Astrocyte (in vitro differentiated cells and primary cell): ENCODE results near the gene NAT9. TPM values are rescaled to one million over a fixed set of nuclear protein-coding genes. Genes with fewer than 3 reads are reported as not detected.

Source experiments
- DNase-seq: peaks from one replicate; pipeline ENCODE4 v3.0.0-alpha.2; 2010; ENCODE audit warnings: low read depth
- FAIRE-seq: peaks from 2 replicates; lab custom pipeline; 2011; peaks lifted over from hg19 to GRCh38; lab: Jason Lieb, UNC
- H2AFZ ChIP-seq: 2 replicates; pipeline ENCODE4 v1.6.0; 2012; ENCODE audit warnings: low read depth, low read length, inconsistent platforms
- H3K27ac ChIP-seq: 2 replicates; pipeline ENCODE4 v1.5.1; 2011; ENCODE audit warnings: low read depth, low read length, inconsistent platforms
- H3K27me3 ChIP-seq: 2 replicates; pipeline ENCODE4 v1.6.0; 2011; ENCODE audit warnings: low read length, inconsistent platforms; ENCODE audit not compliant: insufficient read depth
- H3K36me3 ChIP-seq: 2 replicates; pipeline ENCODE4 v1.5.1; 2011; ENCODE audit warnings: low read length, inconsistent platforms; ENCODE audit not compliant: insufficient read depth
- H3K4me1 ChIP-seq: 2 replicates; pipeline ENCODE4 v1.5.1; 2011; ENCODE audit warnings: low read length, inconsistent platforms; ENCODE audit not compliant: insufficient read depth
- H3K4me2 ChIP-seq: 2 replicates; pipeline ENCODE4 v1.6.0; 2012; ENCODE audit warnings: low read length, inconsistent platforms
- H3K4me3 ChIP-seq: 2 replicates; pipeline ENCODE4 v1.5.1; 2011; ENCODE audit warnings: low read depth, mild to moderate bottlenecking, low read length, inconsistent platforms; ENCODE audit not compliant: insufficient read depth
- H3K79me2 ChIP-seq: 2 replicates; pipeline ENCODE4 v1.6.0; 2012; ENCODE audit warnings: mild to moderate bottlenecking, low read length, inconsistent platforms; ENCODE audit not compliant: insufficient read depth
- H3K9ac ChIP-seq: 2 replicates; pipeline ENCODE4 v1.6.0; 2012; ENCODE audit warnings: mild to moderate bottlenecking, low read length, inconsistent platforms
- H3K9me3 ChIP-seq: 2 replicates; pipeline ENCODE4 v1.5.1; 2012; ENCODE audit warnings: low read depth, mild to moderate bottlenecking, low read length, inconsistent platforms; ENCODE audit not compliant: insufficient read depth
- H4K20me1 ChIP-seq: 2 replicates; pipeline ENCODE4 v1.6.0; 2012; ENCODE audit warnings: low read length, inconsistent platforms; ENCODE audit not compliant: insufficient read depth
- H3K27ac Mint-ChIP-seq: one replicate; pipeline ENCODE4 v1.8.0; 2021; ENCODE audit warnings: mild to moderate bottlenecking, mixed read lengths; ENCODE audit not compliant: unreplicated experiment
- H3K27me3 Mint-ChIP-seq: one replicate; pipeline ENCODE4 v1.8.0; 2021; ENCODE audit warnings: low read depth, mixed read lengths; ENCODE audit not compliant: unreplicated experiment
- H3K36me3 Mint-ChIP-seq: one replicate; pipeline ENCODE4 v1.8.0; 2021; ENCODE audit warnings: low read depth, mixed read lengths; ENCODE audit not compliant: unreplicated experiment
- H3K4me1 Mint-ChIP-seq: one replicate; pipeline ENCODE4 v1.8.0; 2021; ENCODE audit warnings: low read depth, mixed read lengths; ENCODE audit not compliant: unreplicated experiment
- H3K4me3 Mint-ChIP-seq: one replicate; pipeline ENCODE4 v1.8.0; 2021; ENCODE audit warnings: mild to moderate bottlenecking, moderate library complexity, mixed read lengths; ENCODE audit not compliant: unreplicated experiment
- H3K9me3 Mint-ChIP-seq: one replicate; pipeline ENCODE4 v1.8.0; 2021; ENCODE audit warnings: mild to moderate bottlenecking, mixed read lengths; ENCODE audit not compliant: unreplicated experiment
- EZH2 ChIP-seq: IDR thresholded peaks from 2 replicates; pipeline ENCODE4 v1.6.1; 2012; ENCODE audit warnings: mild to moderate bottlenecking, low read length, inconsistent platforms; ENCODE audit not compliant: insufficient read depth
- total RNA-seq: library from RNA; stranded (reverse); gene quantifications from 2 replicates; pipeline ENCODE4 v1.2.1, GENCODE V29; 2021
- TF ChIP-seq, protein P1 (sequence below): IDR thresholded peaks from 2 replicates; pipeline ENCODE4 v1.5.1; 2011; ENCODE audit warnings: low read depth, mild to moderate bottlenecking, inconsistent platforms, low read length, moderate library complexity; ENCODE audit not compliant: insufficient read depth

Gene NAT9
- total RNA-seq, 1 donor from 2014 or later, result 58.4 TPM

- Mint-ChIP-seq H3K36me3 (no peaks in the 10 kb centered on the region), H3K4me1 (peaks cover 26% of the 10 kb centered on the region), H3K4me3 (peak overlapping the region; percentile 27), H3K27me3 (no peaks in the 10 kb centered on the region), H3K27ac (no peak overlapping the region), H3K9me3 (no peaks in the 10 kb centered on the region)
- Histone ChIP-seq H3K4me1 (peaks cover 16% of the 10 kb centered on the region), H3K27ac (no peak overlapping the region), H3K4me2 (no peak overlapping the region), H3K36me3 (no peaks in the 10 kb centered on the region), H3K79me2 (peaks cover 2% of the 10 kb centered on the region), H4K20me1 (peaks cover 44% of the 10 kb centered on the region), H3K4me3 (no peak overlapping the region), H3K9me3 (no peaks in the 10 kb centered on the region), H3K9ac (no peak overlapping the region), H2AFZ (no peak overlapping the region), H3K27me3 (no peaks in the 10 kb centered on the region)
- DNase-seq (no peak), FAIRE-seq (no peak)
- no peak for TF ChIP-seq EZH2
These were observed 16.8 kb downstream of the NAT9 start for GRCh38 chr17:74759243-74759801.

DNA sequence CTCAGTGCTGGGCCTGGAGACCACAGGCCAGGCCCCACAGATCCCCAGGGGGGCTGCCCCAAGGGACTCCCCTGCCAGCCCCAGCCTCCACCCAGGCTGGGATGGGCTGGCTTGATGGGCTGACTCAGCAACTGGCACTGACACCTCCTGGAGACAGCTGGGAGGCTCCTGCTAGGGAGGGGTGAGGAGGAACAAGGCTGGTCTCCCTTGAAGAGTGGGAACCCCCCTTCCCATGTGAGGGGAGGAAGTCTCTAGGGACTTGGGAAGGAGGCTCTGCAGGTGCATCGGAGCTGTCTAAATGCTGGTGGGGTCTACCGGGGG, 17.3 kb downstream of the NAT9 start:
- H3K27ac Mint-ChIP-seq, result no peak overlapping the region
- Histone ChIP-seq H3K4me3 (no peak overlapping the region), H3K79me2 (peaks cover 2% of the 10 kb centered on the region), H2AFZ (no peak overlapping the region), H3K4me1 (peaks cover 16% of the 10 kb centered on the region), H3K4me2 (peak overlapping the region; percentile 18), H3K27me3 (no peaks in the 10 kb centered on the region), H3K27ac (no peak overlapping the region), H3K36me3 (no peaks in the 10 kb centered on the region), H3K9me3 (no peaks in the 10 kb centered on the region), H4K20me1 (peaks cover 44% of the 10 kb centered on the region), H3K9ac (no peak overlapping the region)
- peak overlapping the region; percentile 27 for H3K4me3 Mint-ChIP-seq
- TF ChIP-seq, protein P1, sequence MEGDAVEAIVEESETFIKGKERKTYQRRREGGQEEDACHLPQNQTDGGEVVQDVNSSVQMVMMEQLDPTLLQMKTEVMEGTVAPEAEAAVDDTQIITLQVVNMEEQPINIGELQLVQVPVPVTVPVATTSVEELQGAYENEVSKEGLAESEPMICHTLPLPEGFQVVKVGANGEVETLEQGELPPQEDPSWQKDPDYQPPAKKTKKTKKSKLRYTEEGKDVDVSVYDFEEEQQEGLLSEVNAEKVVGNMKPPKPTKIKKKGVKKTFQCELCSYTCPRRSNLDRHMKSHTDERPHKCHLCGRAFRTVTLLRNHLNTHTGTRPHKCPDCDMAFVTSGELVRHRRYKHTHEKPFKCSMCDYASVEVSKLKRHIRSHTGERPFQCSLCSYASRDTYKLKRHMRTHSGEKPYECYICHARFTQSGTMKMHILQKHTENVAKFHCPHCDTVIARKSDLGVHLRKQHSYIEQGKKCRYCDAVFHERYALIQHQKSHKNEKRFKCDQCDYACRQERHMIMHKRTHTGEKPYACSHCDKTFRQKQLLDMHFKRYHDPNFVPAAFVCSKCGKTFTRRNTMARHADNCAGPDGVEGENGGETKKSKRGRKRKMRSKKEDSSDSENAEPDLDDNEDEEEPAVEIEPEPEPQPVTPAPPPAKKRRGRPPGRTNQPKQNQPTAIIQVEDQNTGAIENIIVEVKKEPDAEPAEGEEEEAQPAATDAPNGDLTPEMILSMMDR, result no peak
- TF ChIP-seq EZH2, result no peak
- no peaks in the 10 kb centered on the region for H3K9me3 Mint-ChIP-seq
- no peak for DNase-seq
- no peaks in the 10 kb centered on the region for H3K27me3 Mint-ChIP-seq
- peaks cover 26% of the 10 kb centered on the region for H3K4me1 Mint-ChIP-seq
- no peak for FAIRE-seq
- no peaks in the 10 kb centered on the region for H3K36me3 Mint-ChIP-seq

- H3K4me1 Mint-ChIP-seq, result peaks cover 26% of the 10 kb centered on the region
- FAIRE-seq, result no peak
These were observed 18.0 kb downstream of the NAT9 start for GRCh38 chr17:74757931-74758847.

More at GRCh38 chr17:74757931-74758847, 18.0 kb downstream of the NAT9 start:
- H3K27me3 ChIP-seq, result no peaks in the 10 kb centered on the region
- no peaks in the 10 kb centered on the region for H3K36me3 ChIP-seq
- Mint-ChIP-seq H3K27ac (peak overlapping the region; percentile 69), H3K9me3 (no peaks in the 10 kb centered on the region), H3K36me3 (no peaks in the 10 kb centered on the region), H3K27me3 (no peaks in the 10 kb centered on the region), H3K4me3 (no peak overlapping the region)
- peaks cover 44% of the 10 kb centered on the region for H4K20me1 ChIP-seq
- H3K9ac ChIP-seq, result no peak overlapping the region
- H2AFZ ChIP-seq, result no peak overlapping the region
- peaks cover 16% of the 10 kb centered on the region for H3K4me1 ChIP-seq
- H3K9me3 ChIP-seq, result no peaks in the 10 kb centered on the region
- TF ChIP-seq EZH2, result no peak
- TF ChIP-seq, protein P1, result no peak
- H3K4me2 ChIP-seq, result peak overlapping the region; percentile 18
- DNase-seq, result no peak
- no peak overlapping the region for H3K27ac ChIP-seq
- H3K79me2 ChIP-seq, result peaks cover 2% of the 10 kb centered on the region
- no peak overlapping the region for H3K4me3 ChIP-seq
